Endothelial cell of coronary artery (primary cell): Measurements from ENCODE around the gene CRLF1. TPM values are rescaled to one million over a fixed set of nuclear protein-coding genes. Genes with fewer than 3 reads are reported as not detected.

ENCODE experiments used
- total RNA-seq: library from RNA; depleted of rRNA; stranded (reverse); fragments of >200 nt; gene quantifications from 2 replicates; pipeline ENCODE4 v1.2.3, GENCODE V29; 2014

CRLF1 gene
- total RNA-seq, result 0.09 and 1.1 TPM in 2 replicates

GRCh38 chr19:18606281-18607225 is at the start of gene CRLF1:
Gene CRLF1 (minus strand): TSS chr19:18606799. CDS start chr19:18606656, 143 bp downstream.

GRCh38 chr19:18636969-18637629 is 30.5 kb upstream of the CRLF1 start, which contains the start of gene KLHL26:
Gene KLHL26 (plus strand): TSS chr19:18637028. CDS start chr19:18637055, 27 bp downstream.

GRCh38 chr19:18612772-18613588 is 6.4 kb upstream of the CRLF1 start, which contains the start of gene TMEM59L:
Gene TMEM59L (plus strand): TSS chr19:18612870. CDS start chr19:18612959, 89 bp downstream.

GRCh38 chr19:18588611-18589379 is 17.8 kb downstream of the CRLF1 start, which contains the start of gene REX1BD:
Gene REX1BD (plus strand): TSS chr19:18588798. CDS start chr19:18588802, 4 bp downstream.

GRCh38 chr19:18571564-18572344 is 34.8 kb downstream of the CRLF1 start, which contains the start of gene UBA52:
Gene UBA52 (plus strand): TSS chr19:18571857. CDS start chr19:18573301, 1,444 bp downstream.

DNA sequence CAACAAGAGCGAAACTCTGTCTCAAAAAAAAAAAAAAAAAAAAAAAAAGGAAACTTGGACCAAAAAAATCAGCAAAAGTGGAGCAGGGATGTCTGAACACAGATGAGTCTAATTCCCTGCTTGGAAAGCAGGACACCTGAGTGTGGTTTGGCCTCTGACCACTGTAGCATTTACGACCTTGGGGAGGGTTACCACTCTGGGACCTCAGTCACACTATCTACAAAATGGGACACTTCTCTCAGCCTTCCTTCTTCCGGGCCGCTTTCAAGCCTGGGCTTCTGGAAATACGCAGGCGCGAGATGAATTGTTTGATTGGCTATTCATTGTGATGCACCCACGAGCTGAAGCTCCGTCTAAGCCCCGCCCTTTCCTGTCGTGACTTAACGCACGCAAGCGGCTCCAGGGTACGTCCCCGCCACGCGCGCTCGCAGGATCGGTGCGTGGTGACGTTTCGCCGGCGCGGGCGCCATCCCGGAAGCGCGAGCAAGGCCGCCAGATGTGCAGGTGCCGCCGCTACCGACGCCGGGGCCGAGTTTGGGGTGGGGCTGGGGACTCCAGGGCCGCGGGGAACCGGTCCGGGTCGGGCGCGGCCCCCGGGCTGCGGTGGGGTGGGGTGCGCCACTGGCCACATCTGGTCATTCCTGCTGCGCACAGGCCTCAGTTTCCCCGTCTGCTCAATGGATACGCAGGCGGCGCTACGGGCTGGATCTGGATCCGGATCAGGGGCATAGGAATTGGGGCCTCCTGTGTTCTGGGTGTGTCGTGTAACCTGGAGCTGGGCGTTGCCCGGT is 49.0 kb downstream of the CRLF1 start, which contains the start of gene KXD1:
Gene KXD1, plus strand, starts transcription at position 460 of the 791 bp plus-strand sequence. CDS start 4,187 bp downstream, outside the sequence.

Other genes with a start within 250 kb of the CRLF1 start
- gene GDF15, start 220.6 kb downstream of the CRLF1 start, total RNA-seq, result 84.6 and 103 TPM in 2 replicates
- gene LRRC25, start 209.2 kb downstream of the CRLF1 start, total RNA-seq, result not detected in 2 replicates
- 50.0 and 52.1 TPM in 2 replicates for gene SSBP4, start 187.4 kb downstream of the CRLF1 start, total RNA-seq
- gene ISYNA1, start 168.7 kb downstream of the CRLF1 start, total RNA-seq, result 25.2 and 42.6 TPM in 2 replicates
- gene ELL, start 84.7 kb downstream of the CRLF1 start, total RNA-seq, result 13.8 and 13.9 TPM in 2 replicates
- 142 and 176 TPM in 2 replicates for gene FKBP8, start 63.2 kb downstream of the CRLF1 start, total RNA-seq
- gene KXD1, start 48.9 kb downstream of the CRLF1 start, total RNA-seq, result 52.0 and 55.0 TPM in 2 replicates
- gene UBA52, start 34.9 kb downstream of the CRLF1 start, total RNA-seq, result 879 and 894 TPM in 2 replicates
- 55.6 and 71.6 TPM in 2 replicates for gene REX1BD, start 18.0 kb downstream of the CRLF1 start, total RNA-seq
- 0.19 and 0.27 TPM in 2 replicates for gene TMEM59L, start 6.1 kb upstream of the CRLF1 start, total RNA-seq
- gene KLHL26, start 30.2 kb upstream of the CRLF1 start, total RNA-seq, result 2.6 and 6.9 TPM in 2 replicates
- gene CRTC1, start 76.9 kb upstream of the CRLF1 start, total RNA-seq, result 0.90 and 1.2 TPM in 2 replicates
- not detected in 2 replicates for gene COMP, start 184.5 kb upstream of the CRLF1 start, total RNA-seq
- 62.9 and 69.7 TPM in 2 replicates for gene UPF1, start 225.2 kb upstream of the CRLF1 start, total RNA-seq